HG03064 (cell line): ENCODE results near the gene PPP2R2C.

Experiments used
- ATAC-seq: cut with Tn5 transposase; IDR thresholded peaks from one replicate; pipeline ENCODE4 v1.9.1; 2021; ENCODE audit warnings: low read depth; ENCODE audit not compliant: unreplicated experiment

PPP2R2C gene

DNA sequence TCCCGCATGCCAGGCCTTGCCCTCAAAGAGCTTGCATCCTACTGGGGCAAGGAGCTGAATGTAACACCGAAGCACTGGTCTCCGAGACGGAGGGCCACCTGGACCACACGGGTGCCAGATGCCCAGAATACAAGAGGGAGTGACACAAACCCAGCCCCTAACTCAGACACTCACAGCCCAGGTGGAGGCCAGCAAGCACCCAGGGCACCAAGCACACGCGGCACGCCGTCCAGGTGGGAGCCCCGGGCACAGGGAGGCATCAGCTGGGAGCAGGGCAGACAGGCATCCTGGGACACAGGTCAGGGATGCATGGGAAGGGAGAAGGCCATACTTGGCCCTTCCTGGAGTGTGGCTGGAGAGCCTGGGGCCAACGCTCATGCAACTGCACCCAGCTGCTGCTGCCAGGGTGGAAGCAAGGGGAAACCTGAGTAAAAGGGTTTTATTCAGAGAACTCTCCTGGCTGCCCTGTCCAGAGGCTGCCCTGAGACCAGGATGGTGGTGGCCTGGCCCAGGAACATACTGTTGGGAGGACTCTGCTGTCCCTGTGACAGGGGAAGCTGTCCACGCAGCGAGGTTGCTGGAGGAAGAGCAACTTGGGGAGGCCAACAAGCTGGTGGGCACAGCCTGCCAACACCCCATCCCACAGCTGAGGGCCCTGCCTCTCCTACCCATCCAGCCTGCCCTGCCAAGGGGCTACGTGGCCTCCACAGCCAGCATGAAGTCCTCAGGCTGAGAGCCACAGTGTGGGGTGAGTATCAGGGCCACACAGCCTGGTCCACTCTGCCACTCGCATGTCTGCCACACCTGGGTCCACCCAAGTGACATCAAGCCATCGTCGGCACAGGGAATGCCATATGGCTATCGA is 22.2 kb upstream of the PPP2R2C start:
- ATAC-seq = no peak

DNA sequence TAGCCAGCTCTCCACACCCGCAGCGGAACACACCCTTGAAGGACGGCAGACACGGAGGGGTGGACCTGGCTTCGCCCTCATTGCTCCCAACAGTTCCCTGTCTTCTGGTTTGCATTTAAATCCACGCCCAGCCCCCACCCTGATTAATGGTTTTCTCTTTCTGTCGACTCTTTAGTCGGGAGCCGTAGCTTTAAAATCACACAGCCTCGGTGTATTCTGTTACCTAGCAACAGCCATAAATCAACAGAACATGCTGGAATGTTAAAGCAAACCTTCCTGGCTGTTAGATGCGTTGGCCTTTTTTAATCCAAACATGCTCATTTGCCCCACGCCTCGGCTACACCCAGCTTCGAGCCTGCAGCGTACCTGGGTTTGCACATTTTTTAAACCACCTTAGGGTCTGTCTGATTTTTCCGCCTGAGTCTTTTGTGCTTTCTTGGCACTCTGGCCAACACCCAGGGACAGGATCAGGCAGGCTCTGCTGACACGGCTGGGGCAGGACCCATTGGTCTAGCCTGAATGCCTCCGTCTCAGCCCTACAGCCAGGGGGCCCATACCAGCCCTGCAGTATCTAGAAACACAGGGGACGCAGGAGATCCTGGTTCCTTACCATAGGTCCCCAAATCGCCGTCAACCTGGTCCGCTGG is 21.4 kb upstream of the PPP2R2C start:
- ATAC-seq = no peak

DNA sequence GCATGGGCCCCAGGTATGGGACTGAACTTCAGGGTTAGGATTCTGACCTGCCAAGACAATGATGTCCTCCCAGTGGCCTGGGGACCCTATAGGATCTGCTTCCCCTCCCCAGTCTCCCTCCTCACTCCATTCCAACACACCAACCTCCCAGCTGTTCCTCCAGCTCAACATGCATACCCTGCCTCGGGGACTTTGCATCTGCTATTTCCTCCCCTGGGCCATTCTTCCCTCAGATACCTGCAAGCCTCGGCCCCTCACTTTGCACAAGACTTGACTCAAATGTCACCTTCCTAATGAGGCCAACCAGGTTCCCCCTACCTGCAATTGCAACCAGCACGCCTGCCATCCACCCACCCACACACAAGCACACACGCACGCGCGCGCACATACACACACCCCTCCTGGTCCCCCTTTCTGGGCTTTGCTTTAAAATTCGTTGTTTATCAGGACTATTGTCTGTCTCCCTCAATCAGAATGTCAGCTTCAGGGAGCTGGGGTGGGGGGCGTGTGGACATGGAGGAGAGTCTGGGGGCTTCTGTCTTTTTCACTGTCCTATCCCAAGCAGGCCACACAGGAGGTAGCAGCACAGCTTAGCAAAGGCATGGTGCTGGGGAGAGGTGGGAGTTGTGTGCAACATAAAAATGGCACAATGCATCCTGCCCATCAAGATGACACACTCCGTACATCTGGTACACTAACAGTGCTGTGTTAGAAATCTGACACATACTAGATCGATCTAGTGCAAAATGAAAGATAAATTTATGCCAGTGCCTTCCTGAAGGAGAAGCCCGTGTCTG is 20.6 kb upstream of the PPP2R2C start:
- no peak for ATAC-seq

DNA sequence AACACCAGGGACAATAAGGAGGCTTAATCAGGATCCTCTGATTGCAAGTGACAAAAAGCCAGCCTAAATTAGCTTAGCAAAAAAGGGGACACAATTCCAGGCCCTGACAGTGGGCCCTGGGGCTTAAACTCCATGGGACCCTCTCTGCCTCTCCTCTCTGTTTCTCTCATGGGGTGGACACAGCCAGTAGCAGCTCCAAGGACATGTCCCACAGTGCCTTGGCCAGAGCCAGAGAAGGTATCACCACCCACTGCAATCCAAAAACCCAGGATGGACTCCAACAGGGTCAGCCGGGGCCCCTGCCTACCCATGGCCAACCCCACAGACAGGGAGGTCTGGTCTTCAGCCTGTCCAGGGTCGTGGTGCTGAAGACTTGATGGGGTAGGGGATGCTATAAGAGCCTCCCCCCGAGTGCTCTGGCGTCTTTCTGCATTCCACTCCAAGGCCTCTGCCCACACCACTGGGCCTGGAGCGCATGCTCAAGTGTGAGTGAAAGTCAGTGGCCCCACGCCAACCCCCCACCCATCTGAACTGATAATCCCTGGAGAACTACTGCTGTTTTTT is 19.7 kb upstream of the PPP2R2C start:
- ATAC-seq = no peak

DNA sequence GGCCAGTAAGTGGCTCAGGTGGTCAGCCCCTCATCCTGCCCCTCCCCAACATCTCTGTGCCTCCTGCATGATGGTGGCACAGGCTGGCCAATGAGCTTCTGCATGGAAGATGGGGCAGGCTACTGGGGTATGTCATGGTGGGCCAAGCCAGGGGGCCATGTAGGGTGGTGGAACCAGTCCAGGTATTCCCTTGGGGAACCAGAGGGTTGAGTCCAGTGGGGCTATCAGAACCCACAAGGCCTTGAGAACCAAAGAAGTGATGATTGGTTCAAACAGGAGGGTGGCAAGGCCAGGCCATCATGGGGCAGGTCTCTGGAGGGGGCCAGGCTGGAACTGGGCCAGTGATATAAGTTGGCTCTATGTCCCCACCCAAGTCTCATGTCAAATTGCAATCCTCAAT is 18.8 kb upstream of the PPP2R2C start:
- ATAC-seq = no peak

DNA sequence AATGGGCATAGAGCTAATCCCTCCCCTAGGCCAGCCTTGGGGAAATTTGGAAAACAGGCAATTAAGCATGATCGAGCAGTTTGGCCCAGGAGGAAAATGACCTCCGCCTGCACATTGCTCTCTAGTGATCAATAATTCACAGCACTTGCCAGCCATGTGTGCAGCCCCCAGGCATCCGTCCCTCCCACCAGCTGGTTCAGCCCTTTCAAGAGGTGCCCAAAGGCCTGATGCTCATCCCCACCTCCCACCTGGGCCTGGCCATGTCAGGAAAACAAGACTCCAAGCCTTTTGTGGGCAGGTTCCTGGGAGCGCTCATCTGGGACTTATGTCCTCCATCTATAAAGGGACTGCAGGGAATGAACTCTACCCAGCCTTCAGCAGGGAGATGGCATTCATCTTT is 17.5 kb upstream of the PPP2R2C start:
- ATAC-seq = no peak

- ATAC-seq = no peak
Measured at GRCh38 chr4:6487466-6487865, 15.1 kb upstream of the PPP2R2C start.

DNA sequence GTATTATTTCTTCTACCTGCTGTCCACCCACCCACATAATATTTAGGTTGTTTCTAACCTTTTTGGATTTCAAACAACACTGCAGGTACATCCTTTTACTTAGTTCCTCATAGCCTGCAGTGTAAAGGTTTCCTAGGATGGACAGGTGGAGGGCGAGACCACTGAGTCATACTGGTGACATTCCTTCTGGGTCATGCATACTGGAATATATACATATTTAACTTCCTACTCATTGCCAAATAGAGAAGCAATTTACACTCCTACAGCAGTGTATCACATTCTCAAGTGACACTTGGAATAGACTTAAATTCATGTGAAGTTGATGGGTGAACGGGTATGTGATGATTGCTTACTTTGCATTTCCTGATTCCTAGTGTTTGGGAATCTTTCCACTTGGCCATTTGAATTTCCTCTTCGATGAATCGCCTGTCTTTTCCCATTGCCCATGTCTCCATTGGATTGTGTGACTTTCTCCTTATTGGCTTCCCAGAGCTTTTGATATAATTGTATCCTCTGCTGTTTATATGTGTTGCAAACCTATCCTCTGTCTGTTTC is 8.2 kb upstream of the PPP2R2C start:
- ATAC-seq = no peak

DNA sequence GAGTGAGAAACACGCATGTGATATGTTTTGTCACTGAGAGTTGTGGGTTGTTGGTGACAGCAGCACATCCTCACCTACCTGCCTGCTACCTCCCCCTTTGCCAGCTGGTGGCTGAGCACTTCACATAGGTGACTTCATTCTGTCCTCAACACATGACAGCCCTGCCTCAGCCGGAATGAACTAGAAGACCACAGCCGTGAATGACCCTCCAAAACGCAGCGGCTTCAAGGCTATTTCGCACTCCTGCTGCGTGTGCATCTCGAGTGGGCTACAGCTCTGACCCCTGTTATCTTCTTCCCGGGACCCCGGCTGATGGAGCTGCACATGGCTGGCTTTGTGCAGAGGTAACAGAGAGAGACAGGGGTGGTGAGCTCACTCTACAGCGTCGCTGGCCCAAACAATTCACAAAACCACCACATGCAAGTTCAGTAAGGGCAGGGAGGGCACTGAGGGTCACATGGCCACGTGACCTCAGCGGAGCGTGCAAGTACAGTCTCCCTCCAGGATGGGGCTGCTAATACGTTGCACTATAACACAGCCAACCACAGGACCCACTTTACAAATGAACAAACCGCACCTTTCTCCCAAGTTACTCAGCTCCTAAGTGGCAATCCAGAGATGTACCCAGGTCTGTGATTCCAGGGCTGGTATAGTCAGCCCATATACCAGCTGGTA is 6.3 kb upstream of the PPP2R2C start:
- no peak for ATAC-seq

DNA sequence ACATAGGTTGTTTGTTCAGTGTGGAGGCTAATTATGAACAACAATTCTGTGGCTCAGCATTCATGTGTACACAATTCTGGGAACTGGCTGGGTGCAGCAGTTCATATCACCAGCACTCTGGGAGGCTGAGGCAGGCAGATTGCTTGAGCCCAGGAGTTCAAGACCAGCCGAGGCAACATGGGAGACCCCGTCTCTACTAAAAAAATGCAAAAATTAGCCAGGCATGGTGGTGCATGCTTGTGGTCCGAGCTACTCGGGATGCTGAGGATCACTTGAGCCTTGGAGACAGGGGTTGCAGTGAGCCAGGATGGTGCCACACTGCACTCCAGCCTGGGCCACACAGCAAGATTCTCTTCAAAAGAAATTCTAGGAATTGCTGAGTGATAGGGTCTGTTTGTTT is 4.5 kb upstream of the PPP2R2C start:
- no peak for ATAC-seq

GRCh38 chr4:6475492-6476020 is 3.1 kb upstream of the PPP2R2C start:
- no peak for ATAC-seq

GRCh38 chr4:6474705-6475457 is 2.5 kb upstream of the PPP2R2C start:
- ATAC-seq = no peak

- ATAC-seq = no peak
Measured at GRCh38 chr4:6474053-6474568, 1.7 kb upstream of the PPP2R2C start.

DNA sequence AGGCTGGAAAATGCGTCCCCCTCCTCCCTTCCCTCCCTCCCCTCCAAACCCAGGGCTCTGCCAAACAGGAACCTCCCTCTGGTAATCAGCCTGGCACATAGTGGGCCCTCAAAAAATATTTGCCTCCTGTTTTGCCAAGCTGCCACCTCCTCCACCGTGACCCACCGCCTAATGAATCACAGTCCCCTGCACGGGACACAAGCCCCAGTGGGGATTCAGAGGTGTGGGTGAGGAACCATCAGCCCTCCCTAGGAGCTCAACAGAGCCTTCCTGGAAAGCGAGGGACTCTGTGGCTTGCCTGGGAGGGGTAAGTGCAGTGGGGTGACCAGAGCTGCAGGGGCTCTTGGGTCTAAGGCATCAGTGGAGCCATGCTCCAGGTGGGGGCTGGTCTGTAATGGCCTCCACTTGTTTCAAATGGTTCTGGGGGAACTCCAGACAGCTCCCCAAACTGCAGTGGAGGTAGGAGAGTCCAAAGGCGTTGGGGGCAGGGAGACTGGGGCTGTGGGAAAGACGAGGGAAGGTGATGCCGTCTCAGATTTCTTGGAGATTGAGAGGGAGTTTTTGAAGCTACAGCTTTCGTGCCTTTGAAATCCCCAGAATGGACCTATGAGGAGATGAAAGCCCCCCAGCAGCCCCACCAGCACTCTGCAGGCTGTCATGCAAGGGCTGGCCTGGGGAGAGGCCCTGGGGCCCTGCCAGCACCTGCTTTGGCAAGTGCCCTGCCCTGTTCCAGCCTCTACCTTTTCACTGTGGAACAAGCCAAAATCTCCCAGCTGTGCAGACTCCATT is 1.0 kb upstream of the PPP2R2C start:
- ATAC-seq = no peak

DNA sequence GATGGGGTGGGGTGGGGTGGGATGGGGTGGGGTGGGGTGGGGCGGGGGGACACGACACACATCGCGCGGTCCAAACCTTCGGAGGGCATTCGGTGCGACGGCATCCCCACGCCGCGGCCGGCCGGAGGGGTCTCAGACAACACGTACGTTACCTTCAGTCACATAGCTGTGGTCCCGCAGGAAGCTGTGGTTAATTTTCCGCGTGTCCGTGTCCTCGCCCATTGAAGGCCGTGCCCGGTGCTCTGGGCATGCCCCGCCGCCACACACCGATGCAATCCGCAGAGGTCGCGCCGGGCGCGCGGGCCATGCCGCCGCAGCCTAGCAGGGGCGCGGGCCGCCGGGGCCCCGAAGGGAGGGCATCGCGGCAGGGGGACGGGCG is 417 bp downstream of the PPP2R2C start:
- no peak for ATAC-seq

DNA sequence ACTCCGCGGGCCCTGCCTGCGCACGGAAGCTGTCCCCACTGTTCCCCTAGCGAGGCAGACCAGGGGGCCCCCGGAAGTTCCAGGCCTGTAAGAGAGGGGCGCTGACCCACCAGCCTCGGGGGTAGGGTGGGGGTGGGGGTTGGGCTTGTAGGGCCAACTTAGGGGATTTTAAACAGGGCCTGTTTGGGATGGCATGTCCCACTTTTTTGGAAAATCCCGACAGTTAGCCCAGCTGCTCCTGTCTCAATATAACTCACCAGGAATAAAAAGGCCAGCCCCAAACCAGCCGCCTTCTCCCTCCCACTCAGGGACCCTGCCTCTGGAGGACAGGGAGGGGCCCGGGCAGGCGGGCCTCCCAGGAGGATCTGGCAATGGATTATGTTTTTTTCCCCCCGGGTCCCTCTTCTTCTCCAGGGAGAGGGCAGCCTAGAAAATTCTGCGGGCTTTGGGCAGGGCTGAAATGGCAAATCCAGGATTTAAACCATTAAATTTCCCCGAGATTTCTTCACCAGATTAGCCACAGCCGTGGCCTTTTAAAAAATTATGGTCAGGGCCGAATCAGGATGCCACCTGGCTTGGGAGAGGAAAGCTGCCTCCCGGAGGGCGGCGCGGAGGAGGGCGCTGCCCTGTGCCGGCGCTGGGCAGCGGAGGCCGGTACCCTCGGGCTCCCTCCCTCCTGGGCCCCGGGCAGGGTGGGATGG is 957 bp downstream of the PPP2R2C start:
- no peak for ATAC-seq

GRCh38 chr4:6470502-6471306 is 1.7 kb downstream of the PPP2R2C start:
- no peak for ATAC-seq
